Nephron progenitor cell (in vitro differentiated cells): ENCODE results near the gene MTR.

ENCODE experiments used
- DNase-seq: peaks from one replicate; pipeline ENCODE4 v3.0.0; 2021
- H3K27ac Mint-ChIP-seq: 2 replicates; pipeline ENCODE4 v1.8.0; 2021; ENCODE audit warnings: mild to moderate bottlenecking, moderate library complexity, mixed read lengths
- H3K27me3 Mint-ChIP-seq: 2 replicates; pipeline ENCODE4 v1.8.0; 2021; ENCODE audit warnings: mild to moderate bottlenecking, low read depth, mixed read lengths; ENCODE audit not compliant: poor library complexity
- H3K36me3 Mint-ChIP-seq: 2 replicates; pipeline ENCODE4 v1.8.0; 2021; ENCODE audit warnings: low read depth, mixed read lengths
- H3K4me1 Mint-ChIP-seq: 2 replicates; pipeline ENCODE4 v1.8.0; 2021; ENCODE audit warnings: mixed read lengths
- H3K4me3 Mint-ChIP-seq: 2 replicates; pipeline ENCODE4 v1.8.0; 2021; ENCODE audit warnings: mild to moderate bottlenecking, moderate library complexity, mixed read lengths
- H3K9me3 Mint-ChIP-seq: 2 replicates; pipeline ENCODE4 v1.8.0; 2021; ENCODE audit warnings: mild to moderate bottlenecking, moderate library complexity, mixed read lengths
- TF ChIP-seq, protein P1 (sequence below): fragments of 200-600 bp; sonication (generic); IDR thresholded peaks from 2 replicates; pipeline ENCODE4 v1.5.0; 2021; ENCODE audit warnings: antibody characterized with exemption

The MTR gene

DNA sequence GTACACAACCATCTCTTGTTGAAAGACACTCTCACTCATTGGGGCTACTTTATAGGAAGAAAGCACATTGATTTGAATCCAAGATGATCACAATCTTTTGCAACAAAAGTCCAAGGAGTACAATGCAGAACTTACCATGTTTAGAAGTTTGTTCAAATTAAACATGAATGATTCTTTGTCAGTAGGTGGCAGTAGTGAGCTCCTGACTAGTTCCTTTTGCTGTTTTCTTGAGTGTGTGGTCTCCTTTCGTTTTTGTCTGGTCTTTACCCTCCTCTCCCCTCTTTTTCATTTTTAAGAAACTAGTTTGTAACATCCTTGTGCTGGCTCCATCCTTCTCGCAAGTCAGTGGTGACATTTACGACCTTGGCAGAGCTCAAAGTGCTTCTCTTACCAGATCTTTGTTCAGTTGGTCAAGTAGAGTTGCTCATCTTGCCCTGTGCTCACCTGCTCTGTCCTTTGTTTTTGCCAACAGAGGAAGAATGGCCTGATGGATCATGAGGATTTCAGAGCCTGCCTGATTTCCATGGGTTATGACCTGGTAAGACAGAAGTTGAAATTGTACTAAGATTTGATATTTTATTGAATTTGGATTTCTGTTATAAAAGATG, 35.7 kb upstream of the MTR start:
- H3K36me3 Mint-ChIP-seq = no peaks in the 10 kb centered on the region
- H3K4me3 Mint-ChIP-seq = no peak overlapping the region
- peaks cover 39% of the 10 kb centered on the region for H3K4me1 Mint-ChIP-seq
- TF ChIP-seq, protein P1, sequence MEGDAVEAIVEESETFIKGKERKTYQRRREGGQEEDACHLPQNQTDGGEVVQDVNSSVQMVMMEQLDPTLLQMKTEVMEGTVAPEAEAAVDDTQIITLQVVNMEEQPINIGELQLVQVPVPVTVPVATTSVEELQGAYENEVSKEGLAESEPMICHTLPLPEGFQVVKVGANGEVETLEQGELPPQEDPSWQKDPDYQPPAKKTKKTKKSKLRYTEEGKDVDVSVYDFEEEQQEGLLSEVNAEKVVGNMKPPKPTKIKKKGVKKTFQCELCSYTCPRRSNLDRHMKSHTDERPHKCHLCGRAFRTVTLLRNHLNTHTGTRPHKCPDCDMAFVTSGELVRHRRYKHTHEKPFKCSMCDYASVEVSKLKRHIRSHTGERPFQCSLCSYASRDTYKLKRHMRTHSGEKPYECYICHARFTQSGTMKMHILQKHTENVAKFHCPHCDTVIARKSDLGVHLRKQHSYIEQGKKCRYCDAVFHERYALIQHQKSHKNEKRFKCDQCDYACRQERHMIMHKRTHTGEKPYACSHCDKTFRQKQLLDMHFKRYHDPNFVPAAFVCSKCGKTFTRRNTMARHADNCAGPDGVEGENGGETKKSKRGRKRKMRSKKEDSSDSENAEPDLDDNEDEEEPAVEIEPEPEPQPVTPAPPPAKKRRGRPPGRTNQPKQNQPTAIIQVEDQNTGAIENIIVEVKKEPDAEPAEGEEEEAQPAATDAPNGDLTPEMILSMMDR = peak; percentile 74
- H3K9me3 Mint-ChIP-seq = no peaks in the 10 kb centered on the region
- peaks cover 2% of the 10 kb centered on the region for H3K27me3 Mint-ChIP-seq
- H3K27ac Mint-ChIP-seq = no peak overlapping the region
- DNase-seq = peak; percentile 19

DNA sequence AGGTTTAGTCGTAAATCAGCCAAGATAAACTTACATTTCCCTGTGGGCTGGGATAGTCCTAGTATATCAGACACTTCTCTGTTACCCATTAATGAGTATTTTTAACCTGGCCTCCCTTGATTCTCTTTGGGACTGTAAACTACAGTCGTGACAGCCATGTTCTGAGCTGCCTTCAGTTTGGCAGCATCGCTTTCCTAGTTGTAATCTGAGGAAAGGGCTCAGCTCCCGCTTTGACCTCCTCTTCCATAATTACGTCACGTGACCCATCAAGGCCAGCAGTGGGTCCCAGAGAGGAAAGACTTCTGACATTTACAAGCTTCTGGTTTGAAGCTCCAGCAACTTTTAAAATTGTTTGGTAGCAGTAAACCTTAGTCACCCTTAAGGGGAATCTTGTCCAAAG, 34.6 kb upstream of the MTR start:
- DNase-seq = peak; percentile 23
- Mint-ChIP-seq H3K27me3 (peaks cover 2% of the 10 kb centered on the region), H3K4me1 (peaks cover 39% of the 10 kb centered on the region), H3K9me3 (no peaks in the 10 kb centered on the region), H3K4me3 (no peak overlapping the region), H3K36me3 (no peaks in the 10 kb centered on the region), H3K27ac (peak overlapping the region; percentile 85)
- TF ChIP-seq, protein P1 = no peak

DNA sequence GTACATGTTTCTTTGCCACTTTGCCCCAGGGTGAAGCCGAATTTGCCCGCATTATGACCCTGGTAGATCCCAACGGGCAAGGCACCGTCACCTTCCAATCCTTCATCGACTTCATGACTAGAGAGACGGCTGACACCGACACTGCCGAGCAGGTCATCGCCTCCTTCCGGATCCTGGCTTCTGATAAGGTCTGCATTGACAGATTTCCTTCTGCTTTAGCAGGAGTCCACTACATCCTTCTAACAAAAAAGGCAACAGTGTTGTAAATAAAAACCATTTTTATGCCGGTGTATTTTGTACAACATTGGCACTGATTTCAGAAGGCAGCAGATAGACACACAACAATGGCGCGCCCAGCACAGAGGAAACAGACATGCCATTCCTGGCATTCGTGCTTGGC, 34.1 kb upstream of the MTR start:
- peaks cover 43% of the 10 kb centered on the region for H3K4me1 Mint-ChIP-seq
- DNase-seq = no peak

DNA sequence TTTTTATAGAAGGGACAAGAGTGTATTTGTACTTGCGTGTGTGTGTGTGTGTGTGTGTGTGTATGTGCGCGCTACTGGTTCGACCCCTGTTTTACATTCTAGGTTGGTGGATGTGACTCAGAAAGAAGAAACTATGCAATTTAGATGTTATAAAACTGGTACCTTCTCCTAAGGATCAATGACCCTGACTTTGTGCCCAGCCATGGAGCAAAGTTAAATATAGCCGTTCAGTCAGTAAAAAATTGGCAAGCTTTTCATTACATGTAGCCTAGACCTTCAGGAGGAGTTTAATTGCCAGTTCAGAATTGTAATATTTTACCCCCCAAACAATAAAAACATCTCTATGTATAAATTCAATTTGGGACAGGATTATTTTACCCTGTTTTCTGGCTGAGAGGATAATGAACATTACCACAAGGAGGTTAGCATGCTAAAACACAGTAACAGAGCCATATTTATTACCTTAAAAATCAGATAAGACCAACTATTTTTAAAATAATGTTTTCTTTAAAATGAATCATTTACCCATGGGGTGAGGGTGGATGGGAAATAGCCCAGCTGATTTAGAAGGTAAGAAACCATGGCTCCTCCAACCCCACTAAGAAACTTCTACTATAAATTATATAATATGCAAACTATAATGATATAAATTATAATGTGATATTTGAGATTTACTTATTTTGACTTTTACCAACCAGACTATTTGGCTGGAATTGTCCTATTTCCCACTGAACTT, 33.5 kb upstream of the MTR start:
- no peak overlapping the region for H3K4me3 Mint-ChIP-seq
- no peaks in the 10 kb centered on the region for H3K9me3 Mint-ChIP-seq
- H3K27ac Mint-ChIP-seq = no peak overlapping the region
- TF ChIP-seq, protein P1 = no peak
- peaks cover 49% of the 10 kb centered on the region for H3K4me1 Mint-ChIP-seq
- no peaks in the 10 kb centered on the region for H3K36me3 Mint-ChIP-seq
- H3K27me3 Mint-ChIP-seq = peaks cover 2% of the 10 kb centered on the region
- no peak for DNase-seq

More for the DNA sequence above, 34.1 kb upstream of the MTR start:
- Mint-ChIP-seq H3K36me3 (no peaks in the 10 kb centered on the region), H3K27ac (peak overlapping the region; percentile 85), H3K27me3 (peaks cover 2% of the 10 kb centered on the region), H3K4me3 (no peak overlapping the region), H3K9me3 (no peaks in the 10 kb centered on the region)
- TF ChIP-seq, protein P1 = no peak

DNA sequence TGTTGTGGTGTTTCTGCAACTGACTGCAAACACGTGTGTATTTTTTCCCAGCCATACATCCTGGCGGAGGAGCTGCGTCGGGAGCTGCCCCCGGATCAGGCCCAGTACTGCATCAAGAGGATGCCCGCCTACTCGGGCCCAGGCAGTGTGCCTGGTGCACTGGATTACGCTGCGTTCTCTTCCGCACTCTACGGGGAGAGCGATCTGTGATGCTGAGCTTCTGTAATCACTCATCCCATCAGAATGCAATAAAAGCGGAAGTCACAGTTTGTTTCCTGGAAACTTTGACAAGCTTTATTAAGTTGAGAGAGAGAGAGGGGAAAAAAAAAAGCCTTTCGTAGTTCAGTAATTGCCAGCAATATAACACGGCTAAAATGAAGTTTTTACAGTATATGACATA, 32.7 kb upstream of the MTR start:
- no peaks in the 10 kb centered on the region for H3K9me3 Mint-ChIP-seq
- DNase-seq = no peak
- no peaks in the 10 kb centered on the region for H3K36me3 Mint-ChIP-seq
- no peak overlapping the region for H3K27ac Mint-ChIP-seq
- peaks cover 2% of the 10 kb centered on the region for H3K27me3 Mint-ChIP-seq
- TF ChIP-seq, protein P1 = no peak
- peaks cover 57% of the 10 kb centered on the region for H3K4me1 Mint-ChIP-seq
- no peak overlapping the region for H3K4me3 Mint-ChIP-seq

DNA sequence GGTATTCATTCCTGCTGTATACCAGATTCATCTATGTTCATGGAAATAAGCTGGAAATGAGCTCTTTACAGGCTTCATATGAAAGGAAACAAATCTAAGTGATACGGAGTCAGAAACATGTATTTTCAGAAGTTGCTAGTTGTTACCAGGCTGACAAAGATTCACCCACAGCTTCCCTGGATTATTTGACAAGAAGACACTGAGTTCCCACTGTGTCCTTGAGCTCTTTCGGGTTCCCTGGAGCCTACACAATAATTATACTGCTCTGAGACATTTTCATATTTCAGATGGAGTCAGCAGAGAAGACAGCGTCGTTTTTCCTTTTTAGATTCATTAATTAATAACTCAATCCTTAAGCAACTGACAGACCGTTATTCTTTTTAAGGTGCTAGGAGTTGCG, 29.3 kb upstream of the MTR start:
- H3K4me1 Mint-ChIP-seq = peaks cover 75% of the 10 kb centered on the region
- TF ChIP-seq, protein P1 = no peak
- H3K27me3 Mint-ChIP-seq = peaks cover 16% of the 10 kb centered on the region

More for the DNA sequence above, 29.3 kb upstream of the MTR start:
- no peaks in the 10 kb centered on the region for H3K36me3 Mint-ChIP-seq
- H3K9me3 Mint-ChIP-seq = no peaks in the 10 kb centered on the region
- no peak overlapping the region for H3K27ac Mint-ChIP-seq
- no peak overlapping the region for H3K4me3 Mint-ChIP-seq
- no peak for DNase-seq
